CD4-positive, alpha-beta T cell treated with Interleukin-15 for 1 hour (primary cell): ENCODE measurements around the gene NOP9.
"Not testable (repeated sequence)": the region's sequence is repeated elsewhere in the genome, so short reads cannot be mapped to it uniquely, and the experiment has no call there.

Source experiments
- DNase-seq: peaks from one replicate; pipeline ENCODE4 v3.0.0-alpha.2; 2020

The NOP9 gene

GRCh38 chr14:24330973-24331674 lies 31.5 kb downstream of the NOP9 start:
- DNase-seq, result no peak

- no peak for DNase-seq
These were observed 32.1 kb downstream of the NOP9 start for GRCh38 chr14:24331731-24332267.

GRCh38 chr14:24332268-24332993 lies 32.8 kb downstream of the NOP9 start:
- DNase-seq, result peak; percentile 90

- DNase-seq, result no peak
These were observed 35.0 kb downstream of the NOP9 start, which contains the start of gene ADCY4 for GRCh38 chr14:24334431-24335291. ADCY4 (minus strand) TSS chr14:24335071; CDS start chr14:24334652, 419 bp downstream.

DNA sequence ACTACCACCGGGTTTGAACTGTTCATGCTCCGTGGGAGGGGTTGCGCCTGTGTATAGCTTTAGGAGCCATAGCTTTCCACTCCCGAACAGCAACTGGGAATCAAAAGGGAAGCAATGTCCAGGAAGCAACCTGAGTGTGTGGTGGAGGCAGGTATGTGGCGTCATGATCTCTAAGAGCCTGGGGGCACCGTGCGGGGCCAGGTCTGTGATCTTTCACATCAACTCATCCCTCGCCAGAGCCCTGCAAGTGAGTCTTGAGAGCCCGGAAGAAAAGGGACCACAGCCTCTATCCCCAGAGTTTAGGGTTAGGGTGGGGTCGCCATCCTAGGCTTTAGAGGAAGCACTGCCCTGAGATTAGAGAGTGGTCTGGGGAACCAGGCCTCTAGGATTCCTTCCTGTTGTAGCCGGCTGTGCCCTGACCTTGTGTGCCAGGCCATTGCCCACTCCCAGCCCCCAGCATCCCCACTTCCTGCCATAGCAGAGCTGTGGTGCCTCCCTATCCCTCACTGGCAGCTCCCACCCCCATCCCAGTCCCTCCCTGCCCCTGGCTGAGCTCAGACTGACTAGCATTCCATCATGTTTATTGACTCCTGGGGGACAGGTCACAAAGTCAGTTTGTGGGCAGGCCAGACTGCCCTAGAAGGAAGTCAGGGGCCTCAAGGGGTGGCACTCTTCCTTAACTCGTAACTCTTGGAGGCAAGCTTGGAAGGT lies 36.0 kb downstream of the NOP9 start:
- DNase-seq, result no peak

- DNase-seq, result no peak
These were observed 37.6 kb downstream of the NOP9 start for GRCh38 chr14:24337144-24337823.

DNA sequence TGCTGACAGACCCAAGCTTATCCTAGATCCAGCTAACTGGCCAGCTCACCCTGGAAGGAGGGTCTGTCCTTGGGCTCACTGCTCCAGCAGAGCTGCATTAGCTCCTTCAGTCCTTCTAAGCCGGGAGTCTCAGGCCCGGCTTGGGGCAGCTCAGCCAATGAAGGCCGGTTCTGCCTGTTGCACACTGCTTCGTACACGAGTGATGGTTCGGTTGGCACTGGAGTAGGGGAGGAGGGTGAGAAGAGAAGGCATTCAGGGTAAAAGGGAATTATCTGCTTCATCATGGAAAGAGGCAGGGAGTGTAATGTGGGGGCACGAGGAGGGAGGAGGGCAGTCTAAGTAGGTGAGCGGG lies 38.1 kb downstream of the NOP9 start:
- no peak for DNase-seq

GRCh38 chr14:24338843-24339242 lies 39.2 kb downstream of the NOP9 start:
- DNase-seq, result no peak

DNA sequence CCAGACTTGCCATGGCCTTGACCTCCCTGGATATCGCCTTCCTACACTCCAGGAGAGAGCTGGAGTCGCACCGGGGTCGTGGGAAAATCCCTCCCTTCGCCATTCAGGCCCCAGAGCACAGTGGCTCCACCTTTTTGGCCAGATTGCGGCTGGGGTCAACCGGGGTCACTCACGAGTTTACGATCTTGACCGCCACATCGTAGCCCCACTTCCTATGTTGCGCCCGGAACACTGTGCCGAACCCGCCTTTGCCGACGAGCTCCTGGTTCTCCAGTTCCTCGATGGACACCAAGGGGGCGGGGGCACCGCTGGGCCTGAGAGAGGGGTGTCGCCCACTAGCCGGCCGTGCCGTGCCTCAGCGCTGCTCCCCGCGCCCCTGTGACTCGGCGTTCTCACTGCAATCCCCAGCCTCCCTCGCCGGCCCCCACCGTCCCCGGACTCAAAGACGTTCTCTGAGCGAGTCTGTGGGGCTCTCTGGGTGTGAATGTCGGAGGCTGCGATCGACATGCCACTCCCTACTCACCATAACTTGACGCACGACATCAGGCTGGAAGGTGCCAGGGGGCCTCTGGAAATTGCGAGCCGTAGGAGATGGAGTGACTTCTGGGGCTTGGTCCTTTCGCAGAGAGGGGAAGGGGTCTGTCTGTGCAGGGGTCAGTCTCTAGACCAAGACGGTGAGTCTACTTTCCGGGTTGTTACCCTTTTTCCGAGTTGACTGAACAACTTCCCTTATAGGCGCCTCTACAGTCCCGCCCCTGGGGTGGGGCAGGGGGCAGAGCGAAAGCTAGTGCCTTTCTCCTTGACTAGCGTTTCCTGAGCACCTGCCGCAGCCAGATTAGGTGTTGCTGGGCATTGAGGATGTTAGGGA lies 39.9 kb downstream of the NOP9 start, which contains the start of gene RIPK3:
TSS of gene RIPK3 (minus strand) at position 708 of the 868 bp plus-strand sequence. CDS start at position 543, 165 bp downstream.
- DNase-seq, result peak; percentile 64

- DNase-seq, result no peak
These were observed 41.0 kb downstream of the NOP9 start for GRCh38 chr14:24340606-24341005.

DNA sequence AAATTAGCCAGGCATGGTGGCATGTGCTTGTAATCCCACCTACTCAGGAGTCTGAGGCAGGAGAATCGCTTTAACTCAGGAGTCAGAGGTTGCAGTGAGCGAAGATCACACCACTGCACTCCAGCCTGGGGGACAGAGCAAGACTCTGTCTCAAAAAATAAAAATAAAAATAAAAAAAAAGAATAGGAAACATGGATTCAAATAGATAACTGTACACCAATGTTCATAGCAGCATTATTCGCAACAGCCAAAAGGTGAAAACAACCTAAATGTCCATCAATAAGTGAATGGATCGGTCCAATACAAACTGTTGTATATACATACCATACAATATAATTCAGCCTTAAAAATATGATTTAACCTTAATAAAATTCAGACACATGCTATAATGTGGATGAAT lies 43.2 kb downstream of the NOP9 start:
- DNase-seq, result no peak

DNA sequence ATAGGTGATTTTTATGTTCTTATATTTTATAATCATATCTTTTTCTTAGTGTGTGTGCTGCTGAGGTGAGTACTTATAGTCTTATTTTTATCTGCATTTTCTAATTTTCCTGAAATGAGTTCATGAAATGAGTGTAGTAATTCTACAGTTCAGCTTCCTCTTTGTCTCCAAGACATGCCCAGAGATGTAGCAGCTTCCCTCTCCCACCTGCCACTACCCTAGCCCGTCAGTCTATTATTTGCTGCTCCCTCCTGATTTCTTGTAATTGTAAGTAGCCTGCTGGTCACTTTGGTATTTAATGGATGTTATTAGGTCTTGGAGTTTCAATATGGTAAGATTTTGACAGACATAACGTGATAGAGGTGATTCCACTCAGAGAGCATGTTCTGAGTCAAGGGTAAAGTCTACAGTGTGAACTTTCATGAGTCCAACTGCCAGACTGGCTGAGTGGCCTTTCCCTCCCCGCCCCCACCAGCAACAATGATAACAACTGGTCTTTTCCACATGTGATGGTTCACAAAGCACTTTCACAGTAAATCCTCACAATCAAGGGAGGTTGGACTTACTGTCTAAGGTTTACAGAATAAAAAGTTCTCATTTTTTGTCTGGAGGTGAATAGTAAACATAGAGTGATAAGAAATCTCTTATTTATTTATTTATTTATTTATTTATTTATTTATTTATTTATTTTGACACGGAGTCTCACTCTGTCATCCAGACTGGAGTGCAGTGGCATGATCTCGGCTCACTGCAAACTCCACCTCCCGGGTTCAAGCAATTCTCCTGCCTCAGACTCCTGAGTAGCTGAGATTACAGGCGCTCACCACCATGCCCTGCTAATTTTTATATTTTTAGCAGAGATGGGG lies 44.4 kb downstream of the NOP9 start:
- no peak for DNase-seq

DNA sequence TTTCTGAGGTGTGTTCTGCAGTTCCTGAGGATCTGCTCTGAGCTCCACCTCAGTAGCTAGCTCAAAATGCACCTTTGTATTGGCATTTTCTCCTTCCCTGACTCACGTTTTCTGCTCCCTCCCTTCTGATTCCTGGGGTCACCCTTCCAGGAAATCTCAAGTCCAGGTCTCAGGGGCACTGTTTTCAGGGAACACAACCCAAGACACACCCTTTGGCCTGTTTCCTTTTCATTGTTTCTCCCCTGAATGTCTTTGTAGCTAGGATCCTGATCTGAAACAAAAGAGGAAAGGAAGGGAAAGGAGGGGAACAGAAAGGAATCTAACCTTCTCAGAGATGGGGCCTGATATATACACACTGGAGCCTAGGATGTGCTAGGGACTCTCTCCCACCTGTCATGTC lies 47.5 kb downstream of the NOP9 start:
- DNase-seq, result no peak

DNA sequence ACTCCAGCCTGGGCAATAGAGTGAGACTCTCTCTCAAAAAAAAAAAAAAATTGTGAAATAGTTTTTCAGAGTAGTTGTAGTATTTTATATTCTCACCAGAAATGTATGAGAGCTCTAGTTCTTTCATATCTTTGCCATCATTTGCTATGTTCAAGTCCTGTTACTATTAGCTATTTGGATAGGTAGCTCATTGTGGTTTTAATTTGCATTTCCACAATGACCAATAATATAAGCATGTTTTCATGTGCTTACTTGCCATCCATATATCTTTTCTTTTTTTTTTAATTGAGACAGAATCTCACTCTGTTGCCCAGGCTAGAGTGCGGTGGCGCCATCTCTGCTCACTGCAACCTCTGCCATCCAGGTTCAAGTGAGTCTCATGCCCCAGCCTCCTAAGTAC lies 48.5 kb downstream of the NOP9 start:
- DNase-seq, result no peak

- no peak for DNase-seq
These were observed 50.1 kb downstream of the NOP9 start for GRCh38 chr14:24349742-24350141.

- DNase-seq, result no peak
These were observed 51.9 kb downstream of the NOP9 start for GRCh38 chr14:24351517-24351916.

DNA sequence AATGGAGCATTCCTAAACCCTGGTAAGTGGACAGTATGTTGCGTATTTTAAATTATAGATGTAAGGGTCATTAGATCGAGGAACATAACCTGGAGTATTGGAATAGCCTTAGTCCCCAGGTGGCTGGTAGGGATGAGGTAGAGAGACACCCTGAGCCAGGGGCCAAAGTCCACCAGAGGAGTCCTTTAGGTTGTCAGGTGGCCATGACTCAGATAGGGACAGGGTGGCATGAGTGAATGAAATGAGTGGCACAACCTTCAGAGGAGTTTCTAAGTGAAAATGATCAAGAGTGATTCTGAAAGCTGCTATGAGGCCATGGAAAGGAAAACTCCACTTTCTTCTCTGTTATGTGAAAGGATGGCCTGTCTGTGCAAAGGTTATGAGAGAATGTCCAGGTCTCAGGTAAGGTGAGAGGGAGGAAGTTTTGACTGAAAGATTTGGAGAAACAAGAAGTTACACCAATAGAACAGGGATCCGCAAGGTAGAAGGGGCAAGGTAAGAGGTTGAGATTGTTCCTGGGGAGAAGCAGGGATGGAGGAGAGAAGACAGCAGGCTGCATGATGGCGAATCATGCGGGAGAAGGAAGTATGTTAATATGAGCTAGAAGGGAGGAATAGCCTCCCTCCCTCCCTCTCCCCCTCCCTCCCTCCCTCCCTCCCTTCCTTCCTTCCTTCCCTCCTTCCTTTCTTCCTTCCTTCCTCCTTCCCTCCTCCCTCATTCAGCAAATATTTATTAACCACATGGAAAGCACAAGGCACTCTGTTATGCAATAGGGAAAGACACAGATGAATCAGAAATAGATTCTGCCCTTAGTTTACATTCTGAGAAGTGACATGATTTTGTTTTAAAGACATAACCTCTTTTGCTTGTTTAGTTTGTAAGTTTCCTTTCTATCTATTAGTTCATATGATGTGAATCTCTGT lies 54.2 kb downstream of the NOP9 start:
- no peak for DNase-seq

- not testable (repeated sequence) for DNase-seq
These were observed 54.8 kb downstream of the NOP9 start for GRCh38 chr14:24354482-24354825.

DNA sequence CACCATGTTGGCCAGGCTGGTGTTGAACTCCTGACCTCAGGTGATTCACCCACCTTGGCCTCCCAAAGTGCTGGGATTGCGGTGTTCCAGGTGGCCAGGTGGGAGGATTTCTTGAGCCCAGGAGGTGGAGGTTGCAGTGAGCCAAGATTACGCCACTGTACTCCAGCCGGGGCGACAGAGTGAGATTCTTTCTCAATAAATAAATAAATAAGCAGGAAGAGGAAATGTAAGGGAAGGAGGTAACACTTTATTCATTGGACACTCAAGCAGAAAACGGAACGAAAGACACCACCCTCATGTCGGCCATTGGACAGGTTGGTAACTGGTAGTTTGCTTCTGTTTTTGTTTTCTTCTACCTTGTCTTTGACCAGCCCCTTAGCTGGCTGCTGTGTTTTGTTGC lies 55.4 kb downstream of the NOP9 start:
- DNase-seq, result no peak
